ENCODE results near the gene PEPD. TPM values are rescaled to one million over a fixed set of nuclear protein-coding genes. Genes with fewer than 3 reads are reported as not detected.
A peak's percentile ranks its signal among the peaks of the same experiment; 100 is the strongest.

PEPD gene
- total and polyA plus RNA-seq, 2 donors (not counting 3 experiments of a cell fraction or from before 2014, with no cell fraction given) = 73.7 to 126 TPM

GRCh38 chr19:33472691-33473652 is 48.6 kb downstream of the PEPD start:
- peak overlapping the region; percentile 94 for H3K27ac ChIP-seq (ENCODE audit: insufficient read depth, low read depth, low read length)
- H3K9me3 ChIP-seq (replicated peaks; ENCODE audit: control insufficient read depth, insufficient read depth, low read length) = no peaks in the 10 kb centered on the region
- peak overlapping the region; percentile 79 for H3K4me2 ChIP-seq (ENCODE audit: insufficient read depth, low read length)
- DNase-seq (ENCODE audit: low read depth, low spot score) (peak; percentile 36), FAIRE-seq (no peak)
- H3K36me3 ChIP-seq (ENCODE audit: control insufficient read depth in 2 of 2, extremely low read depth in 1 of 2, insufficient read depth in 2 of 2, low read length in 2 of 2) = peaks cover 0 to 4% of the 10 kb centered on the region in 2 experiments
- peak overlapping the region; percentile 81 for H3K9ac ChIP-seq (replicated peaks; ENCODE audit: extremely low read depth, insufficient read depth, low read length)
- H3K27me3 ChIP-seq (ENCODE audit: control insufficient read depth in 2 of 2, insufficient read depth in 2 of 2, low read length in 2 of 2) = no peaks in the 10 kb centered on the region
- H3K9me1 ChIP-seq (replicated peaks; ENCODE audit: control insufficient read depth, extremely low read depth, insufficient read depth, low read length) = no peaks in the 10 kb centered on the region
- H3K4me3 ChIP-seq (replicated peaks in 1 of 3; ENCODE audit: insufficient read depth in 1 of 3, low read depth in 1 of 3, low read length in 3 of 3) = peak overlapping the region in 1 of 3 experiments; percentile 27
- intact Hi-C loops (cut with micrococcal nuclease) (loop anchor here (1.0 to 5.0 kb wide), 3 partner anchors 36 to 48 kb away; partner anchors contain the start of gene PEPD), dilution Hi-C loops (cut with MboI; ENCODE audit: extremely low pct_ligation_motif_present, low sequenced_read_pairs) (no loop called here)
- H2AFZ ChIP-seq (ENCODE audit: low read depth, low read length) = peak overlapping the region; percentile 18
- TF ChIP-seq FOS (IDR thresholded peaks at IDR 0.05; ENCODE audit: borderline replicate concordance, insufficient read depth, low read length) (peak; percentile 11), JUN (IDR thresholded peaks at IDR 0.05; ENCODE audit: borderline replicate concordance, insufficient read depth, insufficient read length, low read depth) (peak; percentile 29), POLR2AphosphoS5 (IDR thresholded peaks at IDR 0.05; ENCODE audit: insufficient read depth, low read depth, low read length) (no peak), GATA2 (IDR thresholded peaks at IDR 0.05; ENCODE audit: insufficient read depth, insufficient read length, low read depth, low read length) (no peak), MAX (IDR thresholded peaks at IDR 0.05; ENCODE audit: insufficient read depth, insufficient read length) (no peak), POLR2A (IDR thresholded peaks at IDR 0.05; ENCODE audit: low read depth, low read length) (no peak)
- no peaks in the 10 kb centered on the region for H4K20me1 ChIP-seq (replicated peaks; ENCODE audit: control insufficient read depth, extremely low read depth, insufficient read depth, low read length)
- BruUV-seq (replicated peaks) = no TSS peak
- H3K79me2 ChIP-seq (ENCODE audit: control insufficient read depth, insufficient read depth, low read length) = no peaks in the 10 kb centered on the region
- ChIA-PET CTCF (interaction anchor here (0.7 to 1.9 kb wide), 7 partner anchors 11 to 305 kb away, joined by 3 to 11 read pairs (median 3); partner anchors contain the start of gene PEPD), POLR2A (no interaction called here)
- H3K4me1 ChIP-seq (ENCODE audit: control insufficient read depth, extremely low read depth, insufficient read depth, low read length) = peaks cover 25% of the 10 kb centered on the region
